HT1080 (cell line): Measurements from ENCODE around the gene WDR26. TPM values are rescaled to one million over a fixed set of nuclear protein-coding genes. Genes with fewer than 3 reads are reported as not detected.

Source experiments
- DNase-seq: peaks from one replicate; pipeline ENCODE4 v3.0.0-alpha.2; 2015; ENCODE audit warnings: low read depth
- total RNA-seq: library from RNA; depleted of rRNA; stranded (reverse); fragments of >200 nt; shearing (Covaris generic); gene quantifications from 2 replicates; pipeline ENCODE4 v1.2.3, GENCODE V29; 2014

WDR26 gene
- total RNA-seq, 1 experiment from 2014 or later: 27.4 TPM

DNA sequence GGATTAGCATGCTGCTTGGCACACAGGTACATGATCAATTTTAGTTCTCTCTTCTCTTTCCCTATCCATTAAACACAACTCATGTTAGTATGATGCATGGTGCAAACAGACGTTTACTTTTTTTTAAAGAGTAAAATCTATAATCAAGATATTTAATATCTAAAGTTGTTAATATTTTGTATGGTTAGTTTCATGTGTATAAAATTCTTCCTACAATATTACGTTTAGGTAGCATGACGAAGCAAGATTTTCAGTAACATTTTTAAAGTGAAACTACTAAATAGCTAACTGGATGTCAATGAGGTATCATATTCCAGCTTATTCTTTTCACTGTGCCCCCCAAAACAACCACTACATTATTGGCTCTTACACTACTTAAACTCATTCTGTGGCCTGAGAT, 41.3 kb downstream of the WDR26 start:
- DNase-seq: no peak

GRCh38 chr1:224392411-224393249, 42.0 kb downstream of the WDR26 start:
- DNase-seq: no peak

DNA sequence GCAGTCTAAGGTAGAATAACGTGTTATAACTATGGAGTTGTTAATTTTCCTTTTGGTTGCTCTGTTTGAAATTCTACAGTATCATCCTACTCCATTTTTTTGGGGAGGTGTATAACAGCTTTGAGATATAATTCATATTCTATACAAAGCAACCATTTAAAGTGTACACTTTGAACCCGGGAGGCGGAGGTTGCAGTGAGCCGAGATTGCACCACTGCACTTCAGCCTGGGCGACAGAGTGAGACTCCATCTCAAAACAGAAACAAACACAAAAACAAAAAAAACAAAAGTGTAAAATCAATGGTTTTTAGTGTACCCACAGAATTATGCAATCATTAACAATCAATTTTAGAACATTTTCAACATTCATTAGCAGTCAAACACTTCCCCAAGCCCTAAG, 44.1 kb downstream of the WDR26 start:
- DNase-seq: no peak

DNA sequence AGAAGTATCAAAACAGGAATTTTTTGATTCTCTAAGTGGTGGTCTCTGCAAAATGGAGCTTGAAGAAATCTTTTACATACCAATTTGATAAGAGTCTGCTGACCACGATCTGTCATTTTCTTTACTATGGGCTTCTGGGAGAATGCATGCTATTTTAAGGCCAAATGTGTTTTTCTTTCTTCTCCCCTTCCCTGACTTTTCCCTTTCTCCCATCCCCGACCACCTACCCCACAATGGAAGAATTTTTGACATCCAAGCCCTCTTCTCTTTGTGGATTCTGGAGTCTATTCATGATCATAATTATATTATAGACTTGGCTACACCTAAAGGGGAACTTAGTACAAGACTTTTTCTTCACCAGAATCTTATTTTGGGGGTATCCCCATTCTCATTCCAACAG, 46.7 kb downstream of the WDR26 start:
- no peak for DNase-seq

DNA sequence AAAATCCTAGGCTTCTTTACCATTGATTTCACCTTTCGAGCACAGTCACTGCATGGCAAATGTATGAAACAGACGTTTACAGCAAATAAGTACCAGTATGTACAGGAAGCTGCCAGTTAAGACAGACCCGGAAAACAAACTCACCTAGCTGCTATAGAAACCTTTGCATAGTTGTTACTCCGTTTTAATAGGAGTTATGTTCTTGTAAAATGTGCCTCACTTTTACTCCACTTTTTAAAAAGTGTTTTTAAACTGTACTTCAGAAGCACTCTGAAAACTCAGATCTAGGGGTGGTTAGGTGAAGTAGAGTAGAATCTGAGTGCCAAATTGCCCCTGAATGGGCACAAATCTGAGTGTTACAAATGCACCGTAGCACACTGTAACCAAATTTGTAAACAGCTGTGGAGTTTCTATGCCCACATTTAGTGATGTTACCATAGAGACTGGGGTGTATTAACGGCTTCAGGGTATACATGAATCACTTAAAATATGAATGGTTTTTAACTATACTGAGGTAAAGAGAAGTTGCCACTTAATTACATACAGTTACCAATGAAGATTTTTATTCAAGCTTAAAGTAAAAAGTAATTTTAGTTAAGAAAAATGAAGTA, 47.2 kb downstream of the WDR26 start:
- DNase-seq: no peak

DNA sequence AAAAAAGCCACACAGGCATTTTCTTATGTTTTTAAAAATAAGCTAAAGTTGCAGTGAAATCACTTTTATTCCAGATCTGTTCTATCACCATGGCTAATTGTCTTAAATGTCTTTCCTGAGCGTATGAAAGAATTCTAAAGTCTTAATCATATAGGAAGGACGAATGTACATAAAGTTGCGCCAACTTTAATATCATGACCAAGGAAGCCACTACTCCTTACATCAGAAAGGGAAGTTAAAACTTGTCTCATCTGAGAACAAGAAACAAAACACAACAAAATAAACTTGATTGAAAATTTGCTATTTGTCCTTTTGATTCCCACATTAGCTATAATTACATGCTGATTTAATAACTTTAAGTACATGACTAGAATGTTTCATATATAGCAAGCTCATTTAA, 51.4 kb downstream of the WDR26 start:
- DNase-seq: no peak

- DNase-seq: no peak
Measured at GRCh38 chr1:224381880-224382548, 52.6 kb downstream of the WDR26 start.

- no peak for DNase-seq
Measured at GRCh38 chr1:224380003-224380402, 54.6 kb downstream of the WDR26 start.

- DNase-seq: no peak
Measured at GRCh38 chr1:224378855-224379631, 55.6 kb downstream of the WDR26 start.

DNA sequence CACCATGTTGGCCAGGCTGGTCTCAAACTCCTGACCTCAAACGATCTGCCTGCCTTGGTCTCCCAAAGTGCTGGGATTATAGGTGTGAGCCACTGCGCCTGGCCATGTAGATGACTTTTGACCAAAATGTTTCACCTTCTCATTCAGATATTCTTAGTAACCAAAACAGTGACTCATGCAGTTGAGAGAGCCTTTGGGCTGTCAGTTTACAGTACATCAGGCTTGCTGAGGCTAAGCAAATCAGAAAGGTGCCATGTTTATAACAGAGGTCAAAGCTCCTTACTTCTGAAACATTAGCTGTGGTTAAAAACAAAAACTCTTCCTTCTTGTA, 57.0 kb downstream of the WDR26 start:
- DNase-seq: peak; percentile 53

DNA sequence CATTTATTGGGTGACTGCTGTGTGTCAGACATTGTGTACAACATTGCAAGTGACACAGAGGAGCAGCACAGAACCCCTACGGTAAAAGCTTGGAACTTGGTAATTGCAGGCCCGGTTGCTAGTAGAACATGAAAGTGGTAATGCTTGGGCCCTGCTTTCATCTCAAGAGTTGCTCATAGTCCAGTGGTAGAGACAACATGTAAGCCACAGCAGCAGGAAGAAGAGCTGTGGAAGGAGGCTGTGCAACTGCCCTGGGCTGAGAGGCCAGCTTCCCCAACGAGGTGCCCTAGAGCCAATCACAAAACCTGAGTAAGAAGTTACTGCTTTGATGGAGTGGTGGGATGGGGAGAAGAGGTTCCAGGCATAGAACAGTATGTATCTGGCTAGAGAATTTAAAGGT, 59.5 kb downstream of the WDR26 start:
- DNase-seq: no peak

- no peak for DNase-seq
Measured at GRCh38 chr1:224373008-224373590, 61.5 kb downstream of the WDR26 start.

GRCh38 chr1:224368409-224368808, 66.2 kb downstream of the WDR26 start:
- no peak for DNase-seq

DNA sequence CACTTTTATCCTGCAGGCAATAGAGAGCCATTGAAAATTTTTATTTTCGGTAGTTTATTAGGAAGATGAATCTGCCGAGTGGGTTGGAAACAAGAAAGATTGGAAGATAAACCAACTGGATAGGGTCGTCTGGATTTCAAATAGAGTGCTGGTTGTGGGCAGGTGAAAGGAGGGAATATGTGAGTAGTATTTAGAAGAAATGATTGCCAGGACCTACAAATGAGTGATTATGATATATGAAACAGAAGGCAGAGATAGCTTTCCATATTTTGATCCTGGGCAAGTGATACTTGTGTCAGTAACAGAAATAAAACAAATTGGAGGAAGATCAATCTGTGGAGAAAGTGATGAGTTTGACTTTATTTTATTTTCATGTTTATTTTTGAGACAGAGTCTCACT, 75.4 kb downstream of the WDR26 start:
- DNase-seq: no peak

DNA sequence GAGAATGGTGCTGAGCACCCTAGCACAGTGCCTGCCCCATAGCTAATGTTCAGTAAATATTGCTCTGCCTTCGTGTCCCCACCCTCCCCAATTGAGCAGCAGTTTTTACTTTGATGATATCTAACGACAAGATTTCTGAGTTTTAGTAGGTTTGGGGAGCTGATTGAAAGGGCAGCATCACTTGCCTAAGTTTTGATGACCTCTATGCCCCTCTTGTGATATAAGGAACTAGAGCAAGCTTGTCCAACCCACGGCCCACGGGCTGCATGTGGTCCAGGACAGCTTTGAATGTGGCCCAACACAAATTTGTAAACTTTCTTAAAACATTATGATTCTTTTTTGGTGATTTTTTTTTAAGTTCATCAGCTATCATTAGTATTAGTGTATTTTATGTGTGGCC, 76.4 kb downstream of the WDR26 start:
- DNase-seq: no peak

DNA sequence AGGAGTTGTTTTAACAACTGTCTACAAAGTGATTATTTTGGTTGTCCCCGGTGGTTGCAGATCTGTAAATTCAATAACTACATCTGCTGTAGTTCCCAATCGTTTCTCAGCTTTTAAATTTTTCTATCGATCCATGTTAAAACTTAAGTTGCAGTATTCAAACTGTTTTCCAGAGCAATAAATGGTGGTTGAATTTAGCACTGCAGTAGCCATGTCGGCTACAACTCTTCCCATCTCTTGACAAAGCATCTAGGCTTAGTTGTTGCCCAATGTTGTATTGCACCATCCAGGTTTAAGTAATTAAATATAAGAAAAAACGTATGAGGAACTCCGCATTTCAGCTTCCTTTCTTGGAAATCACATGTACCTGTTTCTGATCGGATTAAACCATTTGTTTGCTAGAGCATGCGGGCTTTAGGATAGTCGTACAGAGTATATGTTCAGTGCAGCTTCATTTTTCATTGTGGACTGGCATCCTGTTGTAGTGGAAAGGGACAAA, 76.9 kb downstream of the WDR26 start:
- no peak for DNase-seq

GRCh38 chr1:224356685-224357625, 77.6 kb downstream of the WDR26 start, which contains the start of gene CNIH4:
CNIH4 (plus strand) TSS chr1:224356879; CDS start chr1:224356925, 46 bp downstream.
- peak; percentile 95 for DNase-seq

DNA sequence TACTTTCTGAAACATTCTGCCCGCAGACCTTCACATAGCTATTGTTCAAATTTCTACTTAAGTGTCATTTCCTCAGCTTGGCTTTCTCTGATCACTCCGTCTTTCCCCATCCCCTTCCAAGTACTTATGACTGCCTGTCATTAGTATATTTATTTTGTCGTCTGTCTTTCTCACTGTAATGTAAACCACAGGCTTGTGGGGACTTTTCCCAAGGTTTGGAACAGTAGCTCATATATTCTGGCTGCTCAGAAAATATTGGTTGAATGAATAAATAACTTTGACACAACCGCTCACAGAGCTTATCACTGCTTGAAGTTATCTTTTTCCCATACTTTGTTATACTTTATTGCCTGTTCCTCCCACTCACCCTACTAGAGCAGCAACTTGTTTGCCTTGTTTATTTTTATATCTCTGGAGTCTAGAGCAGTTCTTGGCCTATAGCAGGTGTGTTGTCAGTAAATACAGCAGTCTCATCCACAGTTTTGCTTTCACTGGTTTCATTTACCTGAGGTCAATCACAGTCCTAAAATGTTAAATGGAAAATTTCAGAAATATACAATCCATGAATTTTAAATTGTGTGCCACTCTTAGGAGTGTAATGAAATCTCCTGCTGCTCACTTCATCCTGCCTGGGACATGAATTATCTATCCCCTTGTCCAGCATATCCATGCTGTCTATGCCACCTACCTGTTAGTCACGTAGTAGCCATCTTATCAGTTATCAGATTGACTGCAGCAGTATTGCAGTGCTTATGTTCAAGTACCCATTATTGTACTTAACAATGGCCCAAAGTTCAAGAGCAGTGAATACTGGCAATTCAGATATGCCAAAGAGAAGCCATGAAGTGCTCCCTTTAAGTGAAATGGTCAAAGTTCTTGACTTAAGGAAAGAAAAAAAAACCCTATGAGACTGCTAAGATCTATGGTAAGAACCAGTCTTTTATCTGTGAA, 80.3 kb downstream of the WDR26 start:
- DNase-seq: no peak
